Thyroid gland (tissue), 4 donors: ENCODE results near the gene NPW.

Experiments
- POLR2A ChIP-seq, 2 donors: fragments of 450-650 bp; IDR thresholded peaks; one replicate each; pipeline ENCODE4 v1.6.1; 2017; ENCODE audit warnings: antibody characterized with exemption in 2 of 2, mild to moderate bottlenecking in 2 of 2, moderate library complexity in 1 of 2
- TF ChIP-seq, protein P1 (sequence below), 6 experiments: fragments of 200-600 bp in 3 of 6; fragments of 450-650 bp in 3 of 6; sonication (generic) in 3 of 6; IDR thresholded peaks; one replicate each; pipeline ENCODE4 v1.5.1; 2016 to 2019; ENCODE audit warnings: antibody characterized with exemption in 6 of 6, mild to moderate bottlenecking in 2 of 6, inconsistent platforms in 1 of 6, moderate library complexity in 1 of 6

- TF ChIP-seq, protein P1, sequence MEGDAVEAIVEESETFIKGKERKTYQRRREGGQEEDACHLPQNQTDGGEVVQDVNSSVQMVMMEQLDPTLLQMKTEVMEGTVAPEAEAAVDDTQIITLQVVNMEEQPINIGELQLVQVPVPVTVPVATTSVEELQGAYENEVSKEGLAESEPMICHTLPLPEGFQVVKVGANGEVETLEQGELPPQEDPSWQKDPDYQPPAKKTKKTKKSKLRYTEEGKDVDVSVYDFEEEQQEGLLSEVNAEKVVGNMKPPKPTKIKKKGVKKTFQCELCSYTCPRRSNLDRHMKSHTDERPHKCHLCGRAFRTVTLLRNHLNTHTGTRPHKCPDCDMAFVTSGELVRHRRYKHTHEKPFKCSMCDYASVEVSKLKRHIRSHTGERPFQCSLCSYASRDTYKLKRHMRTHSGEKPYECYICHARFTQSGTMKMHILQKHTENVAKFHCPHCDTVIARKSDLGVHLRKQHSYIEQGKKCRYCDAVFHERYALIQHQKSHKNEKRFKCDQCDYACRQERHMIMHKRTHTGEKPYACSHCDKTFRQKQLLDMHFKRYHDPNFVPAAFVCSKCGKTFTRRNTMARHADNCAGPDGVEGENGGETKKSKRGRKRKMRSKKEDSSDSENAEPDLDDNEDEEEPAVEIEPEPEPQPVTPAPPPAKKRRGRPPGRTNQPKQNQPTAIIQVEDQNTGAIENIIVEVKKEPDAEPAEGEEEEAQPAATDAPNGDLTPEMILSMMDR (IDR thresholded peaks at IDR 0.05): no peak
- no peak for TF ChIP-seq POLR2A (IDR thresholded peaks at IDR 0.05)
Measured at GRCh38 chr16:1989209-1990100, 30.1 kb upstream of the NPW start, which contains the start of gene SYNGR3.
